ENCODE measurements around the gene VCPKMT. TPM values are rescaled to one million over a fixed set of nuclear protein-coding genes. Genes with fewer than 3 reads are reported as not detected.

VCPKMT gene
- total RNA-seq, 1 experiment from 2014 or later: 8.2 TPM

DNA sequence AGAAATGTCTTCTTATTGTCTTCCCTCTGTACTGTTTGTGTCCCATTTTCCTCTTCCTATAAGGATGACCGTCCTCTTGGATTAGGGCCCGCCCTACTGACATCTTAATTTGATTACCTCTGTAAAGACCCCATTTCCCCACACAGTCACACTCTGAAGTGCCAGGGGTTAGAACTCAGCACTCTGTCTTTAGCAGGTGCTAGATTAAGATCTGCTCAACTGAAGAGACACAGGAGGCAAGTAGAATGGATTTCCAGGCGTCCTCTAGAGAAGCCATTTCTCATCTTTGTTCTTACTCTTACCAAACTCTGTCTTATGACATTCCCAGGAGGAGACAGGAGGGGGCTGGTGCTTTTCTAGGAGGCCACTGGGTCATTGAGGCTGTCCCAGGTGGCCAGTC, 50.8 kb downstream of the VCPKMT start:
- no peak for DNase-seq
- ChIA-PET CTCF (no interaction called here), POLR2A (ENCODE audit: unreplicated experiment) (no interaction called here)
- no peak for TF ChIP-seq EZH2phosphoT487 (IDR thresholded peaks at IDR 0.05; ENCODE audit: borderline replicate concordance, low read length)
- no peak for TF ChIP-seq EZH2 (IDR thresholded peaks at IDR 0.05; ENCODE audit: low read length, unreplicated experiment)
- TF ChIP-seq, protein P1, sequence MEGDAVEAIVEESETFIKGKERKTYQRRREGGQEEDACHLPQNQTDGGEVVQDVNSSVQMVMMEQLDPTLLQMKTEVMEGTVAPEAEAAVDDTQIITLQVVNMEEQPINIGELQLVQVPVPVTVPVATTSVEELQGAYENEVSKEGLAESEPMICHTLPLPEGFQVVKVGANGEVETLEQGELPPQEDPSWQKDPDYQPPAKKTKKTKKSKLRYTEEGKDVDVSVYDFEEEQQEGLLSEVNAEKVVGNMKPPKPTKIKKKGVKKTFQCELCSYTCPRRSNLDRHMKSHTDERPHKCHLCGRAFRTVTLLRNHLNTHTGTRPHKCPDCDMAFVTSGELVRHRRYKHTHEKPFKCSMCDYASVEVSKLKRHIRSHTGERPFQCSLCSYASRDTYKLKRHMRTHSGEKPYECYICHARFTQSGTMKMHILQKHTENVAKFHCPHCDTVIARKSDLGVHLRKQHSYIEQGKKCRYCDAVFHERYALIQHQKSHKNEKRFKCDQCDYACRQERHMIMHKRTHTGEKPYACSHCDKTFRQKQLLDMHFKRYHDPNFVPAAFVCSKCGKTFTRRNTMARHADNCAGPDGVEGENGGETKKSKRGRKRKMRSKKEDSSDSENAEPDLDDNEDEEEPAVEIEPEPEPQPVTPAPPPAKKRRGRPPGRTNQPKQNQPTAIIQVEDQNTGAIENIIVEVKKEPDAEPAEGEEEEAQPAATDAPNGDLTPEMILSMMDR (conservative IDR thresholded peaks at IDR 0.05; ENCODE audit: low read depth, low read length): no peak
- H4K20me1 ChIP-seq (ENCODE audit: low read length): no peaks in the 10 kb centered on the region
- H3K9ac ChIP-seq (ENCODE audit: low read length): no peak overlapping the region
- no peaks in the 10 kb centered on the region for H3K36me3 ChIP-seq (ENCODE audit: low read depth, low read length)
- no peak overlapping the region for H3K4me3 ChIP-seq (ENCODE audit: low read length)
- H3K4me2 ChIP-seq (ENCODE audit: low read length): no peak overlapping the region
- H3K27me3 ChIP-seq (ENCODE audit: low read length): no peaks in the 10 kb centered on the region
- no peaks in the 10 kb centered on the region for H3K79me2 ChIP-seq (ENCODE audit: low read length)
- no peak overlapping the region for H2AFZ ChIP-seq (ENCODE audit: low read length)
- H3K9me2 ChIP-seq (replicated peaks; ENCODE audit: low read length): no peaks in the 10 kb centered on the region
- ATAC-seq: no peak
- H3F3A ChIP-seq (ENCODE audit: low read length, unreplicated experiment): peaks cover 5% of the 10 kb centered on the region
- H3K9me3 ChIP-seq (ENCODE audit: low read length): no peaks in the 10 kb centered on the region
- intact Hi-C loops (cut with micrococcal nuclease): loop anchor here (5.0 kb wide), 1 partner anchor 37 kb away; no protein-coding TSS in a partner anchor
- H3K27ac ChIP-seq (ENCODE audit: low read length): no peak overlapping the region
- no TSS peak for BruUV-seq (replicated peaks)
- H3K4me1 ChIP-seq (ENCODE audit: insufficient read depth, low read length): peaks cover 47% of the 10 kb centered on the region

DNA sequence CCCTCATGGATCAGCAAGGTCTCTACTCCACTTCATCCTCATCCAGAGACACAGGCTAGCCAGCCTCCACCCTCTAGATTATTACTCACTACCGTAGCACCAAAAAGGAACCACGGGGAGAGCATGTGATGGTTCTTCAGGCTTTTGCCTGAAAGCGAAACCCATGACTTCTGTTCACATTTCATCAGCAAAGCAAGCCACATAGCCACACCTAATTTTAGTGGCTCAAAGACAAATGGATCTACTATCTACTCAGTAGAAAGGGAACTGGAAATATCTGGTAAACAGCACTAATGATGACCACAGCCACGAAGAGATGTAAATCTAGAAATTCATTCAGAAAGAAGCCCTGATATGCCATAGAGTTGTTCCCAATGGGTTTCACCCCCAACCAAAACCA, 51.4 kb downstream of the VCPKMT start:
- TF ChIP-seq, protein P1 (conservative IDR thresholded peaks at IDR 0.05; ENCODE audit: low read depth, low read length): no peak
- no peak for TF ChIP-seq EZH2phosphoT487 (IDR thresholded peaks at IDR 0.05; ENCODE audit: borderline replicate concordance, low read length)
- no peak for TF ChIP-seq EZH2 (IDR thresholded peaks at IDR 0.05; ENCODE audit: low read length, unreplicated experiment)
- intact Hi-C loops (cut with micrococcal nuclease): loop anchor here (5.0 kb wide), 3 partner anchors 37 to 198 kb away; no protein-coding TSS in a partner anchor

DNA sequence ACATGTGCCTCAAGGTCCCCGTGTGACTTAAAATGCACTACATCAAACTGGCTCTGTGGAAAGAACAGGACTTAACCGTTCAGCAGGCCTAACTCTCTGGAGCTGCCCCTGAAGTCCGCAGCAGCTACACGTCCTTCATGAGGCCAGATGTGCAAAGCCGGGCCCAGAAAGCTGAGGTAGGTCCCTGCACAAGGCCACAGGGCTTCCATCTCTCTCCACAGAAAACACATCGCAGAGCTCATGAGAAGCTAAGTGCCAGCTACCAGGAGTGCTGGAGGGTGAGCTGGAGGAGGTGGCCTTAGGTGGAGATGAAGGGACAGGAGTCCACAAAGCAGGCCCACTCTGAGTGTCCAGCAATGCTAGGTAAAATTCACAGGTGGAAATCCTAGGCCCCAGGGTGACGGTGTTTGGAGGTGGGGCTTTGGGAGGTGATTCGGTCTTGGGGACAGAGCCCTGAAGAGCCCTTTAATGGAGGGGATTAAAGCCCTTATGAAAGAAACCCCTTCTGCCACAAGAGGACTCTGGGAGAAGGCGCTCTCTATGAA, 52.4 kb downstream of the VCPKMT start:
- Histone ChIP-seq H3F3A (ENCODE audit: low read length, unreplicated experiment) (peaks cover 5% of the 10 kb centered on the region), H3K4me2 (ENCODE audit: low read length) (no peak overlapping the region), H3K4me1 (ENCODE audit: insufficient read depth, low read length) (peaks cover 53% of the 10 kb centered on the region), H4K20me1 (ENCODE audit: low read length) (no peaks in the 10 kb centered on the region), H3K9me2 (replicated peaks; ENCODE audit: low read length) (no peaks in the 10 kb centered on the region), H3K4me3 (ENCODE audit: low read length) (no peak overlapping the region), H3K27ac (ENCODE audit: low read length) (0 out of 2 replicates have a peak overlapping the region, but pooled peaks have one; percentile 96), H3K36me3 (ENCODE audit: low read depth, low read length) (no peaks in the 10 kb centered on the region), H3K9me3 (ENCODE audit: low read length) (no peaks in the 10 kb centered on the region), H2AFZ (ENCODE audit: low read length) (no peak overlapping the region), H3K79me2 (ENCODE audit: low read length) (no peaks in the 10 kb centered on the region), H3K9ac (ENCODE audit: low read length) (no peak overlapping the region), H3K27me3 (ENCODE audit: low read length) (no peaks in the 10 kb centered on the region)
- CTCF ChIA-PET: no interaction called here
- no TSS peak for BruUV-seq (replicated peaks)
- intact Hi-C loops (cut with micrococcal nuclease): loop anchor here (5.0 kb wide), 2 partner anchors 167 to 197 kb away; no protein-coding TSS in a partner anchor
- TF ChIP-seq EZH2phosphoT487 (IDR thresholded peaks at IDR 0.05; ENCODE audit: borderline replicate concordance, low read length): no peak
- no peak for TF ChIP-seq EZH2 (IDR thresholded peaks at IDR 0.05; ENCODE audit: low read length, unreplicated experiment)
- TF ChIP-seq, protein P1 (conservative IDR thresholded peaks at IDR 0.05; ENCODE audit: low read depth, low read length): no peak
- no peak for ATAC-seq
- POLR2A ChIA-PET (ENCODE audit: unreplicated experiment): no interaction called here
- no peak for DNase-seq

More for the DNA sequence above, 51.4 kb downstream of the VCPKMT start:
- no peaks in the 10 kb centered on the region for H3K79me2 ChIP-seq (ENCODE audit: low read length)
- ATAC-seq (no peak), DNase-seq (no peak)
- H3K36me3 ChIP-seq (ENCODE audit: low read depth, low read length): no peaks in the 10 kb centered on the region
- H3K4me2 ChIP-seq (ENCODE audit: low read length): no peak overlapping the region
- ChIA-PET CTCF (no interaction called here), POLR2A (ENCODE audit: unreplicated experiment) (no interaction called here)
- H3K4me3 ChIP-seq (ENCODE audit: low read length): no peak overlapping the region
- H4K20me1 ChIP-seq (ENCODE audit: low read length): no peaks in the 10 kb centered on the region
- no peak overlapping the region for H3K9ac ChIP-seq (ENCODE audit: low read length)
- no peaks in the 10 kb centered on the region for H3K9me2 ChIP-seq (replicated peaks; ENCODE audit: low read length)
- H2AFZ ChIP-seq (ENCODE audit: low read length): no peak overlapping the region
- H3F3A ChIP-seq (ENCODE audit: low read length, unreplicated experiment): peaks cover 5% of the 10 kb centered on the region
- H3K27ac ChIP-seq (ENCODE audit: low read length): no peak overlapping the region
- no peaks in the 10 kb centered on the region for H3K27me3 ChIP-seq (ENCODE audit: low read length)
- H3K9me3 ChIP-seq (ENCODE audit: low read length): no peaks in the 10 kb centered on the region
- no TSS peak for BruUV-seq (replicated peaks)
- peaks cover 52% of the 10 kb centered on the region for H3K4me1 ChIP-seq (ENCODE audit: insufficient read depth, low read length)

All from PC-3 (cell line).